ENCODE measurements around the gene CPLANE2.

Gene CPLANE2

GRCh38 chr1:16187748-16188401 is 49.1 kb downstream of the CPLANE2 start:
- peak; percentile 69 for DNase-seq (ENCODE audit: low read depth)

- DNase-seq (ENCODE audit: low read depth): no peak
Observed at GRCh38 chr1:16186655-16187235, 50.2 kb downstream of the CPLANE2 start.

GRCh38 chr1:16184557-16185303 is 52.3 kb downstream of the CPLANE2 start:
- DNase-seq (ENCODE audit: low read depth): no peak

DNA sequence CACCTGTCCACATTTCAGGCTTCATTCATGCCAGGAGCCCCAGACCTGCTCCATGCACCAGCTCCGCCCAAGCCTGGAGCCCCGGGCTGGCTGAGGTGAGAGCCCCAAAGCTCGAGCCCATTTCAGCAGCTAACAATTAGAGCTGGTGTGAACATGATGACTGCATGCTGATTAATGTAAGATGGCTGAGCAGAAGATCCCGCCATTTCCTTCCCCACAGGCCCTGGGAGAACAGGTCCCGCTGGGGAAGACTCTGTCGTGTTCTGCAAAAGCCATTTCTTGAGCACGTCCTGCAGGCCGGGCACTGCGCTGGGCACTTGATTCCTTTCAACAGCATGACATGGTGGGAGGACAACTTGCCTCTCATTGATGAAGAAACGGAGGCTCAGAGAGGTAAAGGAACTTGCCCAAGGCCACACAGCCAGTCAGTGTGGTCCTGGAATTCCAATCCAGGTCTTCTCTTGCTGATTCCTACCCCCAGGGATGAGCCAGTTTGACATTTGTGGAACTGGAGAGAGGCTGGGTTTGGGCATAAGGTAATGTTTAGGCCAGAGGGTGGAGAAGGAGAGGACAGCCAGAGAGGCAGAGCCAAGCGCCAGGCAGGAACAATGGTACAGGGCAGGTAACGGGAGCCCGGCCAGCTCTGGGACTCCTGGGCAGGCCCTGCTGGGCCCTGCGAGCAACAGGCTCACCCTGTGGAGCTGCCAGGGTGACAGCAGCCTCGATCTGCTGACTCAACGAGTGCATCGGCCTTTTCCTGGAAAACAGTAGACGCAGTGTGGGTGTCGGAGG is 53.0 kb downstream of the CPLANE2 start:
- no peak for DNase-seq (ENCODE audit: low read depth)

DNA sequence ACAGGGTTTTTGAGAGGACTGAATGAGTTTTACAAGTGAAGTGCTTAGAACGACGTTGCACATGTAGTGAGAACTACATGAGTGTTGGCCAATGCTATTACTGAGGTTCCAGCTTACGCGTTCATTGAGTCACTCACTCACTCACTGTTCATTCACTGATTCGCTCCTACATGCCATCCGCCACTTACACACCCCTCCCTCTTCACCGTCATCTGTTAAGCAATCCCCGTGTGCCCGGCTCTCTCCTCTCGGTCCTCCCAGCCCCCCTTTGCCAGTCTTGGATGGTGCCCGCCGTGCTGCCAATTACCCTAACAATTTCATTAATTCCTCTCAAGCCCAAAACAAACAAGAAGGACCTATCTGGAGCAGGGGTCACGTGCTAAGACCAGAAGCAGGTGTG is 53.8 kb downstream of the CPLANE2 start:
- DNase-seq (ENCODE audit: low read depth): peak; percentile 99

GRCh38 chr1:16181887-16182719 is 54.9 kb downstream of the CPLANE2 start:
- DNase-seq (ENCODE audit: low read depth): peak; percentile 94
